Gastroesophageal sphincter (tissue), 3 donors: ENCODE data around the gene DDX19B.
A peak's percentile ranks its signal among the peaks of the same experiment; 100 is the strongest.

Experiments used
- CTCF ChIP-seq, 4 experiments: fragments of 200-600 bp in 2 of 4; fragments of 450-650 bp in 2 of 4; sonication (generic) in 1 of 4; IDR thresholded peaks; one replicate each; pipeline ENCODE4 v1.5.1; 2017 to 2019; ENCODE audit warnings: antibody characterized with exemption in 4 of 4, mild to moderate bottlenecking in 2 of 4, moderate library complexity in 2 of 4
- POLR2A ChIP-seq, 2 donors: fragments of 450-650 bp; IDR thresholded peaks; one replicate each; pipeline ENCODE4 v1.6.1; 2017; ENCODE audit warnings: antibody characterized with exemption in 2 of 2, mild to moderate bottlenecking in 2 of 2, moderate library complexity in 1 of 2
- POLR2AphosphoS5 ChIP-seq: sonication (generic); formaldehyde crosslinking; IDR thresholded peaks from one replicate; pipeline ENCODE4 v1.6.1; 2017; ENCODE audit warnings: antibody characterized with exemption

- peak in 3 of 4 experiments; percentile 37 to 56 (median 38) for TF ChIP-seq CTCF (IDR thresholded peaks at IDR 0.05)
- TF ChIP-seq POLR2AphosphoS5, result no peak
- no peak for TF ChIP-seq POLR2A (IDR thresholded peaks at IDR 0.05)
Observed at GRCh38 chr16:70331588-70332358, 32.8 kb downstream of the DDX19B start.
